Activated CD4-positive, alpha-beta memory T cell treated with anti-CD3 and anti-CD28 coated beads for 36 hours (primary cell): ENCODE measurements around the gene SCRT2. TPM values are rescaled to one million over a fixed set of nuclear protein-coding genes. Genes with fewer than 3 reads are reported as not detected.

Source experiments
- CTCF ChIA-PET: fragments of 350-600 bp; sonication (Branson Sonifier 250); formaldehyde crosslinking; loops from one replicate; lab custom pipeline; 2021; ENCODE audit warnings: antibody characterized with exemption, inconsistent platforms; lab: Charles Lee
- POLR2A ChIA-PET: fragments of 350-600 bp; sonication (Branson Sonifier 250); formaldehyde crosslinking; loops from one replicate; lab custom pipeline; 2021; ENCODE audit warnings: antibody characterized with exemption; lab: Charles Lee
- DNase-seq: peaks from one replicate; pipeline ENCODE4 v3.0.0-alpha.2; 2020
- H3K27ac Mint-ChIP-seq: one replicate; pipeline ENCODE4 v1.8.0; 2021; ENCODE audit warnings: mixed read lengths
- H3K27me3 Mint-ChIP-seq: one replicate; pipeline ENCODE4 v1.8.0; 2021; ENCODE audit warnings: mixed read lengths
- H3K36me3 Mint-ChIP-seq: one replicate; pipeline ENCODE4 v1.8.0; 2021; ENCODE audit warnings: mixed read lengths
- H3K4me1 Mint-ChIP-seq: one replicate; pipeline ENCODE4 v1.8.0; 2021; ENCODE audit warnings: low read depth, mixed read lengths
- H3K4me3 Mint-ChIP-seq: one replicate; pipeline ENCODE4 v1.8.0; 2021; ENCODE audit warnings: mild to moderate bottlenecking, mixed read lengths
- H3K9me3 Mint-ChIP-seq: one replicate; pipeline ENCODE4 v1.8.0; 2021; ENCODE audit warnings: mixed read lengths
- intact Hi-C: fragments of 100-400 bp; cut with micrococcal nuclease; formaldehyde crosslinking; loops from one replicate; pipeline ENCODE4 v1.15.1; 2023
- total RNA-seq, 2 experiments: library from RNA; stranded (reverse); gene quantifications; one replicate each; pipeline ENCODE4 v1.2.3, GENCODE V29; 2021

Gene SCRT2
- total RNA-seq, 2 experiments from 2014 or later, result not detected

DNA sequence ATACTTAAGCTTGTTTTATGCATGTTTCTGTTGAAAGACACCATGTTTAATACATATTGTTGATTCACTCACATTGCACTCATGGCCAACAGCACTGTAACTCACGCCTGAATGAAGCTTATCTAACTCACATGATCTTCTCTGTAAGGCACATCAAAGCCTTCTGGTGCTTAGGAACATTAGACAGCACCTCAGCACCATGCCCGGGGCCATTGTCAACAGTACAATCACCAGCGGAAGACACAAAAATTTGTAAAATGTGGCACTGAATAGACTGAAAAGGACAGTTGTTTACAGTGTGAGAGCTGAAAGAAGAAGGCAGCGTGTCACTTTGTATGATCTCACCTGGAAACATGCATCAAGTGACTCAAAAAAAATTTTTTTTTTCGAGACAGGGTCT lies 56.6 kb downstream of the SCRT2 start:
- Mint-ChIP-seq H3K27ac (no peak overlapping the region), H3K4me3 (no peak overlapping the region), H3K9me3 (peaks cover 8% of the 10 kb centered on the region), H3K36me3 (no peaks in the 10 kb centered on the region), H3K27me3 (peaks cover 41% of the 10 kb centered on the region), H3K4me1 (no peaks in the 10 kb centered on the region)
- no peak for DNase-seq
- CTCF ChIA-PET, result interaction anchor here (1.1 to 4.1 kb wide), 3 partner anchors 26 to 57 kb away, joined by 3 to 15 read pairs (median 3); no protein-coding TSS in a partner anchor
- intact Hi-C loops, result no loop called here
- POLR2A ChIA-PET, result no interaction called here

DNA sequence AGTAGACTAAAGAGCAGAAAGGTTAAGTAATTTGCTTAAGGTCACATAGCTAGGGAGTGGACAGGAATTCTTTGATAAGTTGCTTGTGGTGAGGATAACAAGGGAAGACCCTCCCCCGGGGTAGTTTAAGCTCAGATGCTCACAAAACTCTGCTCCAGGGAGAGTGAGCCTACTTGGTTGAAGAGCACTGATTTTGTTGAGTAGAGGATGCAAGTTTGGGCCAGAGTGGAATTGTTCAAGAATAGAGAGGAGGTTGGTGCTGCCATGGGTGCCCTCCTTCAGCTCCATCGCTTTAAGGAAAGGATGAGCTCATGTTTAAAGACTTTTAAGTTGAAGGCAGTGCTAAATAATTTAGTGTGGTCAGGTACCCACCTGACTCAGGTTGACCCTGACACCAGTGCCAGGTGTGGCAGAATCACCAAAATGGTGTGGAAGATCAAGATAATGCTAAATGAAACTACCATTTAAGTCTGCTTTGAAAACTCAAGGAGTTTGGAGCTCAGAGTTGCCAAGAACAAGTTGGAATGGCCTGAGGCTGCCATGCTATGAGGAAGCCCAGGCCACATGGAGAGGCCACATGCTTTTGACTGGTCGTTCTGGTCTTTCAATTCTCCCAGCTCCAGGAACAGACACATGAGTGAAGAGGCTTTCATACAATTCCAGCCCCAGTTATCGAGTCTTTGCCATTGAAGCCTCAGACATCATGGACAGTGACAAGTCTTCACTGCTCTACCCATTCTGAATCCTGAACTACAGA lies 57.5 kb downstream of the SCRT2 start:
- POLR2A ChIA-PET, result no interaction called here
- no peaks in the 10 kb centered on the region for H3K36me3 Mint-ChIP-seq
- intact Hi-C loops, result no loop called here
- H3K4me3 Mint-ChIP-seq, result no peak overlapping the region
- CTCF ChIA-PET, result interaction anchor here (1.1 to 4.1 kb wide), 4 partner anchors 27 to 143 kb away, joined by 3 to 15 read pairs (median 3); no protein-coding TSS in a partner anchor
- H3K9me3 Mint-ChIP-seq, result peaks cover 8% of the 10 kb centered on the region
- H3K27me3 Mint-ChIP-seq, result peaks cover 40% of the 10 kb centered on the region
- no peaks in the 10 kb centered on the region for H3K4me1 Mint-ChIP-seq
- H3K27ac Mint-ChIP-seq, result no peak overlapping the region
- DNase-seq, result no peak

DNA sequence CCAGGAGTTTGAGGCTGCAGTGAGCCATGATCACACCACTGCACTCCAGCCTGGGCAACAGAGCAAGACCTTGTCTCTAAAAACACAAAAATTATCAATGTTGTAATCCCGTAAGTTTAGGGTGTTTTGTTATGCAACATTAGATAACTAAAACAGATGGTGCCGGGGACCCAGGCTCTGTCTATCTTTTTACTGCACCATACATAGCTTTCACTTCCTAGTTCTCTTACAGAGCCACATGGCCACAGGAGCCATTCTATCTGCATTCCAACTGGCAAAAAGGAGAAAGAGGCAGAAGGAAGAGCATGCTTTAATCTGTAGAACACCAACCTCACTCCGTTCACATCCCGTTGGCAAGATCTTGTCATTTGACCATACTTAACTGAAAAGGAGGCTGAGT lies 60.1 kb downstream of the SCRT2 start:
- no peak overlapping the region for H3K27ac Mint-ChIP-seq
- no peak overlapping the region for H3K4me3 Mint-ChIP-seq
- H3K36me3 Mint-ChIP-seq, result no peaks in the 10 kb centered on the region
- POLR2A ChIA-PET, result no interaction called here
- peaks cover 8% of the 10 kb centered on the region for H3K9me3 Mint-ChIP-seq
- CTCF ChIA-PET, result no interaction called here
- no peak for DNase-seq
- intact Hi-C loops, result no loop called here
- H3K4me1 Mint-ChIP-seq, result peaks cover 11% of the 10 kb centered on the region
- H3K27me3 Mint-ChIP-seq, result peaks cover 47% of the 10 kb centered on the region

DNA sequence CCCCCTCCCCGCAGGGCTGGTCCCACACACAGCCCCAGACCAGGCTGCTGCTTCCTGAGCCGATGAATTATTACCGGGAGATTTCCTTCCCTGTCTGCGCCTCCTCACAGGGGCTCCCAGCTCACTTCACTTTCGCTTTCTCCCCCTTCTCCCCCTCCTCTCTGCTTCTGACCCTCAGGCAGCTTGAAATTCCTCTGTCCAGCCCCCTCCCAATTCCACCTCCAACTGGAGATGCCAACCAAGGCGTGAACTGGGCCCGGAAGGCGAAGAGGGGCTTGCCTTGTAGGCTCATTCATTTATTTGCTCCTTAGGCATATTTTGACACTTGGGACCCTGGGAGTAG lies 63.8 kb downstream of the SCRT2 start:
- CTCF ChIA-PET, result interaction anchor here (3.4 kb wide), 1 partner anchor 33 kb away, joined by 13 read pairs; no protein-coding TSS in a partner anchor
- DNase-seq, result no peak
- no peak overlapping the region for H3K27ac Mint-ChIP-seq
- H3K4me3 Mint-ChIP-seq, result no peak overlapping the region
- H3K9me3 Mint-ChIP-seq, result no peaks in the 10 kb centered on the region
- peaks cover 49% of the 10 kb centered on the region for H3K27me3 Mint-ChIP-seq
- intact Hi-C loops, result loop anchor here (5.0 kb wide), 1 partner anchor 35 kb away; no protein-coding TSS in a partner anchor
- peaks cover 12% of the 10 kb centered on the region for H3K4me1 Mint-ChIP-seq
- H3K36me3 Mint-ChIP-seq, result no peaks in the 10 kb centered on the region
- POLR2A ChIA-PET, result no interaction called here

Other genes with a start within 250 kb of the SCRT2 start
- 10 to 100 TPM; 18.8 to 20.4 TPM for gene TBC1D20, start 213.3 kb downstream of the SCRT2 start, total RNA-seq
- gene CSNK2A1, start 132.0 kb downstream of the SCRT2 start, total RNA-seq, result 100 to 1,000 TPM; 154 to 155 TPM
- gene TCF15, start 65.5 kb downstream of the SCRT2 start, total RNA-seq, result not detected
- gene SRXN1, start 22.6 kb downstream of the SCRT2 start, total RNA-seq, result 10 to 100 TPM; 13.3 to 14.1 TPM
- gene SLC52A3, start 92.7 kb upstream of the SCRT2 start, total RNA-seq, result not detected
- 10 to 100 TPM; 18.0 to 20.1 TPM for gene FAM110A, start 157.9 kb upstream of the SCRT2 start, total RNA-seq
- not detected for gene ANGPT4, start 240.5 kb upstream of the SCRT2 start, total RNA-seq